HG03039 (cell line): ENCODE data around the gene ZNF256.

Experiments used
- ATAC-seq: cut with Tn5 transposase; IDR thresholded peaks from one replicate; pipeline ENCODE4 v1.9.1; 2021; ENCODE audit warnings: mild to moderate bottlenecking, moderate library complexity; ENCODE audit not compliant: unreplicated experiment

ZNF256 gene

DNA sequence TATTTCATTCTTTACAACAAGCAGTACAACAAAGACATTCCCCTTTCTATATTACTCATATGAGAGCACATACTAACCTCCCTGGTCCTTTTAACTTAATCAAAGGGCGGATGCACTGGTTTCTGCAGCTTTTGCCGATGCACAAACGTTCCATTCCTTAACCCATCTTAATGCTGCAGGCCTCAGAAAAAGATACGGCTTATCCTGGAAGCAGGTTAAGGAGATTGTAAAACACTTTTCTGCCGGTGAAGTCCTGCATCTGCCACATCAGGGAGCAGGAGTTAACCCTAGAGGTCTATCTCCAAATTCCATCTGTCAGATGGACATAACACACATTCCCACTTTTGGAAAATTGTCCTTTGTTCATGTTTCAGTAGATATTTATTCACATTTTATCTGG lies 47.2 kb downstream of the ZNF256 start:
- ATAC-seq, result no peak
